Measurements from ENCODE around the gene ZFHX3. TPM values are rescaled to one million over a fixed set of nuclear protein-coding genes. Genes with fewer than 3 reads are reported as not detected.

The ZFHX3 gene
- total RNA-seq, 1 experiment from 2014 or later, result 13.6 TPM

DNA sequence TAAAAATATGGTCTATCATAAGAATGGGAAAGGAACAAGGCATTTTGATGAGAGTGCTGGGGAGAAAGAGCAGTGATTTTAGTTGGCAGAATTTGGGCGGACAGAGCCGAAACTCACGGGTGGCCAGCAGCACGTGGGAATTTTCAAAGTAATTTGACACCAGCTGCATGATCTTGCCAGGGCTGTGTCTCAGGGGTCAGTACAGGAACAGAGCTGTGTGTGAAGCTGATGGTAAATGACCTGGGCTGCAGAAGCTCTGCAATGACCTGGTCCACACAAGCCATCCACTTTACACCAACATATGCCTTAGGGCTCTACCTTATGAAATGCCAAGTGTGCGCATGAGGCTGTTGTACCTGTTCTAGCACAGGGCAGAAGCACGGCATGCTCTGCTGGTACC, 112.0 kb downstream of the ZFHX3 start:
- DNase-seq, result no peak
- TF ChIP-seq, protein P1, sequence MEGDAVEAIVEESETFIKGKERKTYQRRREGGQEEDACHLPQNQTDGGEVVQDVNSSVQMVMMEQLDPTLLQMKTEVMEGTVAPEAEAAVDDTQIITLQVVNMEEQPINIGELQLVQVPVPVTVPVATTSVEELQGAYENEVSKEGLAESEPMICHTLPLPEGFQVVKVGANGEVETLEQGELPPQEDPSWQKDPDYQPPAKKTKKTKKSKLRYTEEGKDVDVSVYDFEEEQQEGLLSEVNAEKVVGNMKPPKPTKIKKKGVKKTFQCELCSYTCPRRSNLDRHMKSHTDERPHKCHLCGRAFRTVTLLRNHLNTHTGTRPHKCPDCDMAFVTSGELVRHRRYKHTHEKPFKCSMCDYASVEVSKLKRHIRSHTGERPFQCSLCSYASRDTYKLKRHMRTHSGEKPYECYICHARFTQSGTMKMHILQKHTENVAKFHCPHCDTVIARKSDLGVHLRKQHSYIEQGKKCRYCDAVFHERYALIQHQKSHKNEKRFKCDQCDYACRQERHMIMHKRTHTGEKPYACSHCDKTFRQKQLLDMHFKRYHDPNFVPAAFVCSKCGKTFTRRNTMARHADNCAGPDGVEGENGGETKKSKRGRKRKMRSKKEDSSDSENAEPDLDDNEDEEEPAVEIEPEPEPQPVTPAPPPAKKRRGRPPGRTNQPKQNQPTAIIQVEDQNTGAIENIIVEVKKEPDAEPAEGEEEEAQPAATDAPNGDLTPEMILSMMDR (IDR thresholded peaks at IDR 0.05; ENCODE audit: unreplicated experiment), result no peak
- peaks cover 68% of the 10 kb centered on the region for H3K4me1 Mint-ChIP-seq (ENCODE audit: low read depth, unreplicated experiment)
- no peaks in the 10 kb centered on the region for H3K27me3 Mint-ChIP-seq (ENCODE audit: unreplicated experiment)
- no peaks in the 10 kb centered on the region for H3K9me3 Mint-ChIP-seq (ENCODE audit: low read depth, unreplicated experiment)
- CTCF ChIA-PET, result interaction anchor here (0.9 kb wide), 1 partner anchor 85 kb away, joined by 3 read pairs; no protein-coding TSS in a partner anchor
- H3K4me3 Mint-ChIP-seq (ENCODE audit: low read depth, unreplicated experiment), result no peak overlapping the region
- no peak overlapping the region for H3K27ac Mint-ChIP-seq (ENCODE audit: unreplicated experiment)
- BruUV-seq (replicated peaks), result no TSS peak
- intact Hi-C loops (cut with micrococcal nuclease; ENCODE audit: unreplicated experiment), result no loop called here
- no peaks in the 10 kb centered on the region for H3K36me3 Mint-ChIP-seq (ENCODE audit: insufficient read depth, unreplicated experiment)

DNA sequence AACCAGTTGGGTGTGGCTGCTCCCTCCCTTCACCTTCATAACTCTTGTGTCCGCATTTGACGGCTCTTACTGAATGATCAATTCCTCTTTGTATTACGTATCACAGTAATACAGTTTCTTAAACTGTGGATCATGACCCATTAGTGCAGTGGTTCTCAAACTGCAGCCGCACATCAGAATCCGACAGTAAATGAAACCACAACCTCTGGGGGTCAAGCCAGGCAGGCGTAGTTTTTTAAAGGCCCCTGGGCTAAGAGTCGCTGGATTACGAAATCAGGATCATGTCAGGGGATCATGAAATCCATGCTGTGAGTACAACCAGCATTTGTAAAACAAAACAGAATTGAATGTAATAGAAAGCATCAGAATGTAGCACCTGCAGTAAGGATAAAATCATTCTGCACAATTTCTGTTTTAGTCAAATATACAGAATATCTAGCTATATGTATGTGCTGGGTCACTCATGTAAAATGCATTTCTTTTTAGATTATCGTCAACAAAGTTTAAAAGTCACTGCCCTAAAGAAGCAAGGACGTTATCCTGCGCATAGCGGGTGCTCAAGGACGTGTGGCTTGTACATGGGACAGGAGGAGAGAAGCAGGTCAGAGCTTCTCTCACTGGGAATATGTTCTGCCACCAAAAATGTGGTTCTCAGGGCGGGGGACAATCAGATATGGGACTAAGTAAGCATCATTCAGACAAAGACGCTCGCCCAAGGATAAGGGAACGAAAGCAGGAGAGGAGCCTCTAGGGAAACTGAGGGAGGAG, 113.1 kb downstream of the ZFHX3 start:
- Mint-ChIP-seq H3K36me3 (ENCODE audit: insufficient read depth, unreplicated experiment) (no peaks in the 10 kb centered on the region), H3K4me3 (ENCODE audit: low read depth, unreplicated experiment) (no peak overlapping the region), H3K9me3 (ENCODE audit: low read depth, unreplicated experiment) (no peaks in the 10 kb centered on the region), H3K27me3 (ENCODE audit: unreplicated experiment) (no peaks in the 10 kb centered on the region), H3K27ac (ENCODE audit: unreplicated experiment) (no peak overlapping the region), H3K4me1 (ENCODE audit: low read depth, unreplicated experiment) (peaks cover 69% of the 10 kb centered on the region)
- intact Hi-C loops (cut with micrococcal nuclease; ENCODE audit: unreplicated experiment), result no loop called here
- no peak for DNase-seq
- CTCF ChIA-PET, result no interaction called here
- no TSS peak for BruUV-seq (replicated peaks)
- TF ChIP-seq, protein P1 (IDR thresholded peaks at IDR 0.05; ENCODE audit: unreplicated experiment), result no peak

DNA sequence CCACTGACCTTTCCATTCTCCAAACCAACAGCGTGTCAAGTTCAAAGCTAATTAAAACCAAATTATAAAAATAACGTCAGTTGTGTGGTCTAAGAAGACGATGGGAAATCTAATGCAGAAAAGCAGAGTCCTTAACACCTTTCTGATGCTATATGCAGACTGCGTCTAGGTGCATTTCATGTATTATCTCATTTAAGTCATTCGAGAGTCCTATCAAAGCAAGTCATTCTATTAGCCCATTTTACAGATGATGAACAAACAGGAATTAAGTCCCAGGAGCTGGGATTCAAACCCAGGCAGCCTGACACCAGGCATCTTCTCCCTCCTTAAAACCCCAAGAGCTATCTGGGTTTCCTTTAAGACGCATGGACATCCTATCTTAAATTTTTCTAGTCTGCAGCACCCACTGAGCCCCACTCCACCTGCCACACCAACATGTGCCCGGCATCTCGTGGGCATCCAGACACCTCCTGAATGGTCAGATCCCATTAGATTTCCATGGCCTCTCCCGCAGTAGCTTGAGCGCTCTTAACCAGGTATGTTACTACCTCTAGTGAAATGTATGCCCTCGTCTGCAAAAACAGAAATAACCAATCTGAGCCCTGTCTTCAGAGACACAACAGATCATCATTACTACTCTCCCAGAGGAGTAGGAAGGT, 115.1 kb downstream of the ZFHX3 start:
- H3K27ac Mint-ChIP-seq (ENCODE audit: unreplicated experiment), result no peak overlapping the region
- TF ChIP-seq, protein P1 (IDR thresholded peaks at IDR 0.05; ENCODE audit: unreplicated experiment), result no peak
- H3K4me3 Mint-ChIP-seq (ENCODE audit: low read depth, unreplicated experiment), result no peak overlapping the region
- peaks cover 70% of the 10 kb centered on the region for H3K4me1 Mint-ChIP-seq (ENCODE audit: low read depth, unreplicated experiment)
- no peak for DNase-seq
- H3K27me3 Mint-ChIP-seq (ENCODE audit: unreplicated experiment), result no peaks in the 10 kb centered on the region
- H3K36me3 Mint-ChIP-seq (ENCODE audit: insufficient read depth, unreplicated experiment), result peaks cover 5% of the 10 kb centered on the region
- CTCF ChIA-PET, result interaction anchor here (0.7 to 1.1 kb wide), 2 partner anchors 28 to 43 kb away, joined by 4 to 6 read pairs; no protein-coding TSS in a partner anchor
- intact Hi-C loops (cut with micrococcal nuclease; ENCODE audit: unreplicated experiment), result no loop called here
- no TSS peak for BruUV-seq (replicated peaks)
- H3K9me3 Mint-ChIP-seq (ENCODE audit: low read depth, unreplicated experiment), result no peaks in the 10 kb centered on the region

DNA sequence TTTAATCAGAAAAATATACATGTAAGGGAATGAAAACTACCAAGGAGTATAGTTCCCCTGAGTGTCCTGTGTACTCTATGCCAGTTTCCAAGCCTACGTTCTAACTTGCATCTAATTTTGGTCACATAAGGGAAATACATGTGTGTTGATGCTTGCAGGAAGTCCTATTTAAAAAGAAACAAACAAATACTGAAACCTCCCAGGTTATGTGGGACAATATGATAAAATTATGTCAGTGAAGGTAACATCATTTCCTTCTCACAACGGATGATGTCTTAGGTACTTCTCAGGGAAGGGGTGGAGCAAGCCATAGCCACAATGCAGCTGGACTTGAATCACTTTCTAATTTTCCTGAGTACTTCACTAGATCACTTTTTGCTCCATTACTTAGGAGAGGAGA, 115.9 kb downstream of the ZFHX3 start:
- DNase-seq, result no peak
- CTCF ChIA-PET, result interaction anchor here (0.7 to 1.1 kb wide), 2 partner anchors 19 to 44 kb away, joined by 3 to 4 read pairs; no protein-coding TSS in a partner anchor
- Mint-ChIP-seq H3K4me3 (ENCODE audit: low read depth, unreplicated experiment) (no peak overlapping the region), H3K9me3 (ENCODE audit: low read depth, unreplicated experiment) (no peaks in the 10 kb centered on the region), H3K27me3 (ENCODE audit: unreplicated experiment) (no peaks in the 10 kb centered on the region), H3K36me3 (ENCODE audit: insufficient read depth, unreplicated experiment) (peaks cover 13% of the 10 kb centered on the region), H3K27ac (ENCODE audit: unreplicated experiment) (no peak overlapping the region), H3K4me1 (ENCODE audit: low read depth, unreplicated experiment) (peaks cover 70% of the 10 kb centered on the region)
- intact Hi-C loops (cut with micrococcal nuclease; ENCODE audit: unreplicated experiment), result no loop called here
- BruUV-seq (replicated peaks), result no TSS peak
- TF ChIP-seq, protein P1 (IDR thresholded peaks at IDR 0.05; ENCODE audit: unreplicated experiment), result no peak
